HCT116 (cell line): ENCODE results near the gene GPR142.

Experiments used
- ATF3 ChIP-seq: IDR thresholded peaks from 2 replicates; pipeline ENCODE4 v1.6.1; 2012
- EGR1 ChIP-seq: IDR thresholded peaks from 2 replicates; pipeline ENCODE4 v1.6.1; 2012; ENCODE audit warnings: low read depth
- EZH2 ChIP-seq: fragments of 200-600 bp; sonication (generic); IDR thresholded peaks from 2 replicates; pipeline ENCODE4 v1.6.1; 2017; ENCODE audit warnings: antibody characterized with exemption, mixed run types
- POLR2A ChIP-seq: IDR thresholded peaks from 2 replicates; pipeline ENCODE4 v1.7.0; 2011; ENCODE audit warnings: borderline replicate concordance; ENCODE audit not compliant: insufficient read depth, insufficient read length; ENCODE audit errors: extremely low read depth
- POLR2AphosphoS5 ChIP-seq: IDR thresholded peaks from 2 replicates; pipeline ENCODE4 v1.6.1; 2011; ENCODE audit warnings: mild to moderate bottlenecking, low read depth, low read length, moderate library complexity
- SIN3A ChIP-seq: IDR thresholded peaks from 2 replicates; pipeline ENCODE4 v1.6.1; 2012; ENCODE audit warnings: low read depth
- ZFX ChIP-seq: fragments of 450-650 bp; IDR thresholded peaks from 2 replicates; pipeline ENCODE4 v1.6.1; 2017
- ZNF274 ChIP-seq: fragments of 200-500 bp; sonication (Bioruptor generic); IDR thresholded peaks from 2 replicates; pipeline ENCODE4 v1.6.1; 2014; ENCODE audit warnings: mild to moderate bottlenecking, low read depth, low read length, inconsistent platforms
- TF ChIP-seq, protein P1 (sequence below), 3 experiments: fragments of 200-600 bp in 1 of 3; sonication (generic) in 1 of 3; IDR thresholded peaks in 2 of 3; conservative IDR thresholded peaks in 1 of 3; 2 replicates each; pipeline ENCODE4 v1.5.1; 2012 to 2017; ENCODE audit warnings: low read depth in 2 of 3, low read length in 2 of 3, antibody characterized with exemption in 1 of 3, borderline replicate concordance in 1 of 3, control low read depth in 1 of 3, mild to moderate bottlenecking in 1 of 3, mixed read lengths in 1 of 3, mixed run types in 1 of 3, moderate library complexity in 1 of 3; ENCODE audit not compliant: insufficient read depth in 1 of 3
- TF ChIP-seq, protein P2 (sequence below): IDR thresholded peaks from 2 replicates; pipeline ENCODE4 v1.6.1; 2012; ENCODE audit warnings: low read depth
- TF ChIP-seq, protein P3 (sequence below): IDR thresholded peaks from 2 replicates; pipeline ENCODE4 v1.6.1; 2011; ENCODE audit warnings: mild to moderate bottlenecking, low read length, moderate library complexity; ENCODE audit not compliant: insufficient replicate concordance; ENCODE audit errors: extremely low read depth

DNA sequence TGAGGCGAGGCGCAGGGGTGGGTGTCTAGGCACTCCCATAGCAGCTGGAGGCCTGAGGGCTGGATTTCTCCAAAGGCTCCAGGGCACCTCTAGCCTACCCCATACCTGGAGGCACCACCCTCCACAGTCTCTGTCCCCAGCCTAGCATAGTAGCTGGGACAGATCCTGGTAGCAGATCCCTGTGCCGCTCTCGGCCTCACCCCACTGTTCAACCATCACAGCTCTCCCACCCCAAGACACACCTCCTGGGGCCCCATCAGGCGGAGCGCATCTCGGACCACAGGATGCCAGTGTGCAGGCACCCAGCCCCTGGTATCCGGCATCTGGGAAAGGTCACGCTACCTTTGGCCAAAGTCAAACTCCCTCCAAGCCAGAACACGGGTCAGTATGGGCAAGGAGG lies 12.7 kb upstream of the GPR142 start:
- TF ChIP-seq, protein P1, sequence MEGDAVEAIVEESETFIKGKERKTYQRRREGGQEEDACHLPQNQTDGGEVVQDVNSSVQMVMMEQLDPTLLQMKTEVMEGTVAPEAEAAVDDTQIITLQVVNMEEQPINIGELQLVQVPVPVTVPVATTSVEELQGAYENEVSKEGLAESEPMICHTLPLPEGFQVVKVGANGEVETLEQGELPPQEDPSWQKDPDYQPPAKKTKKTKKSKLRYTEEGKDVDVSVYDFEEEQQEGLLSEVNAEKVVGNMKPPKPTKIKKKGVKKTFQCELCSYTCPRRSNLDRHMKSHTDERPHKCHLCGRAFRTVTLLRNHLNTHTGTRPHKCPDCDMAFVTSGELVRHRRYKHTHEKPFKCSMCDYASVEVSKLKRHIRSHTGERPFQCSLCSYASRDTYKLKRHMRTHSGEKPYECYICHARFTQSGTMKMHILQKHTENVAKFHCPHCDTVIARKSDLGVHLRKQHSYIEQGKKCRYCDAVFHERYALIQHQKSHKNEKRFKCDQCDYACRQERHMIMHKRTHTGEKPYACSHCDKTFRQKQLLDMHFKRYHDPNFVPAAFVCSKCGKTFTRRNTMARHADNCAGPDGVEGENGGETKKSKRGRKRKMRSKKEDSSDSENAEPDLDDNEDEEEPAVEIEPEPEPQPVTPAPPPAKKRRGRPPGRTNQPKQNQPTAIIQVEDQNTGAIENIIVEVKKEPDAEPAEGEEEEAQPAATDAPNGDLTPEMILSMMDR (IDR thresholded peaks at IDR 0.05 in 2 of 3, conservative IDR thresholded peaks at IDR 0.05 in 1 of 3; ENCODE audit: borderline replicate concordance in 1 of 3, insufficient read depth in 1 of 3, low read depth in 2 of 3, low read length in 2 of 3): no peak
- TF ChIP-seq EGR1: no peak
- TF ChIP-seq, protein P2, sequence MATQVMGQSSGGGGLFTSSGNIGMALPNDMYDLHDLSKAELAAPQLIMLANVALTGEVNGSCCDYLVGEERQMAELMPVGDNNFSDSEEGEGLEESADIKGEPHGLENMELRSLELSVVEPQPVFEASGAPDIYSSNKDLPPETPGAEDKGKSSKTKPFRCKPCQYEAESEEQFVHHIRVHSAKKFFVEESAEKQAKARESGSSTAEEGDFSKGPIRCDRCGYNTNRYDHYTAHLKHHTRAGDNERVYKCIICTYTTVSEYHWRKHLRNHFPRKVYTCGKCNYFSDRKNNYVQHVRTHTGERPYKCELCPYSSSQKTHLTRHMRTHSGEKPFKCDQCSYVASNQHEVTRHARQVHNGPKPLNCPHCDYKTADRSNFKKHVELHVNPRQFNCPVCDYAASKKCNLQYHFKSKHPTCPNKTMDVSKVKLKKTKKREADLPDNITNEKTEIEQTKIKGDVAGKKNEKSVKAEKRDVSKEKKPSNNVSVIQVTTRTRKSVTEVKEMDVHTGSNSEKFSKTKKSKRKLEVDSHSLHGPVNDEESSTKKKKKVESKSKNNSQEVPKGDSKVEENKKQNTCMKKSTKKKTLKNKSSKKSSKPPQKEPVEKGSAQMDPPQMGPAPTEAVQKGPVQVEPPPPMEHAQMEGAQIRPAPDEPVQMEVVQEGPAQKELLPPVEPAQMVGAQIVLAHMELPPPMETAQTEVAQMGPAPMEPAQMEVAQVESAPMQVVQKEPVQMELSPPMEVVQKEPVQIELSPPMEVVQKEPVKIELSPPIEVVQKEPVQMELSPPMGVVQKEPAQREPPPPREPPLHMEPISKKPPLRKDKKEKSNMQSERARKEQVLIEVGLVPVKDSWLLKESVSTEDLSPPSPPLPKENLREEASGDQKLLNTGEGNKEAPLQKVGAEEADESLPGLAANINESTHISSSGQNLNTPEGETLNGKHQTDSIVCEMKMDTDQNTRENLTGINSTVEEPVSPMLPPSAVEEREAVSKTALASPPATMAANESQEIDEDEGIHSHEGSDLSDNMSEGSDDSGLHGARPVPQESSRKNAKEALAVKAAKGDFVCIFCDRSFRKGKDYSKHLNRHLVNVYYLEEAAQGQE: no peak
- TF ChIP-seq POLR2A: no peak
- no peak for TF ChIP-seq POLR2AphosphoS5
- no peak for TF ChIP-seq SIN3A
- no peak for TF ChIP-seq ZNF274
- TF ChIP-seq ATF3: no peak
- no peak for TF ChIP-seq EZH2
- no peak for TF ChIP-seq ZFX
- TF ChIP-seq, protein P3, sequence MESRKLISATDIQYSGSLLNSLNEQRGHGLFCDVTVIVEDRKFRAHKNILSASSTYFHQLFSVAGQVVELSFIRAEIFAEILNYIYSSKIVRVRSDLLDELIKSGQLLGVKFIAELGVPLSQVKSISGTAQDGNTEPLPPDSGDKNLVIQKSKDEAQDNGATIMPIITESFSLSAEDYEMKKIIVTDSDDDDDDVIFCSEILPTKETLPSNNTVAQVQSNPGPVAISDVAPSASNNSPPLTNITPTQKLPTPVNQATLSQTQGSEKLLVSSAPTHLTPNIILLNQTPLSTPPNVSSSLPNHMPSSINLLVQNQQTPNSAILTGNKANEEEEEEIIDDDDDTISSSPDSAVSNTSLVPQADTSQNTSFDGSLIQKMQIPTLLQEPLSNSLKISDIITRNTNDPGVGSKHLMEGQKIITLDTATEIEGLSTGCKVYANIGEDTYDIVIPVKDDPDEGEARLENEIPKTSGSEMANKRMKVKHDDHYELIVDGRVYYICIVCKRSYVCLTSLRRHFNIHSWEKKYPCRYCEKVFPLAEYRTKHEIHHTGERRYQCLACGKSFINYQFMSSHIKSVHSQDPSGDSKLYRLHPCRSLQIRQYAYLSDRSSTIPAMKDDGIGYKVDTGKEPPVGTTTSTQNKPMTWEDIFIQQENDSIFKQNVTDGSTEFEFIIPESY: no peak
